Measurements from ENCODE around the gene CCNG1. TPM values are rescaled to one million over a fixed set of nuclear protein-coding genes. Genes with fewer than 3 reads are reported as not detected.

The CCNG1 gene
- total and polyA plus RNA-seq, 7 donors, result 74.0 to 145 (median 115) TPM

DNA sequence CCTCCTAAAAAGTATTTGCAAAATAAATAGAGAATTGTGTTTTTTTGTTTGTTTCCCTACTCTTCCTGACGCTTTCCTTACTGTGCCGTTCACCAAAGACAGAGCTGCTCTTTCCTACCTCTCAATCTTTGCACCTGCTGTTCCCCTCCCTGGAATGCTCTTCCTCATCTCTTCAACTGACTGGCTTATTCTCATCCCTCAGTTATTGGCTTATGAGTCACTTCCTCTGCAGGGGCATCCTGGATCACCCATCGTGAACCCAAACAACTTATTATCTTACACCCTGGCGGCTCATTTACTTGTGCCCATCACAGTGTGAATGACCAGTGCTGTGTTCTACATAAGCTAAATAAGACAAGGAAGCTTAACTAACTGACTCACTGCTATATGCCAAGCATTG is 36.1 kb upstream of the CCNG1 start:
- DNase-seq (no peak), ATAC-seq (no peak)
- Histone ChIP-seq H3K36me3 (ENCODE audit: insufficient read depth in 1 of 2, low read depth in 1 of 2) (no peaks in the 10 kb centered on the region), H3K27me3 (ENCODE audit: insufficient read depth in 3 of 3, low read length in 2 of 3) (no peaks in the 10 kb centered on the region), H3K4me3 (no peak overlapping the region), H3K9me3 (no peaks in the 10 kb centered on the region), H3K27ac (no peak overlapping the region), H3K4me1 (no peaks in the 10 kb centered on the region)
- 61 to 66% (median 64%) methylated on average over 4 of the region's 4 CpGs for WGBS, 3 donors
- intact Hi-C loops (cut with DNase I), result no loop called here
- no peak for TF ChIP-seq CTCF (IDR thresholded peaks at IDR 0.05)

- DNase-seq, result no peak
These were observed 35.4 kb upstream of the CCNG1 start for GRCh38 chr5:163402007-163402406.

GRCh38 chr5:163404364-163405173 is 32.8 kb upstream of the CCNG1 start:
- DNase-seq (no peak), ATAC-seq (no peak)
- H3K27ac ChIP-seq, result no peak overlapping the region
- H3K4me3 ChIP-seq, result no peak overlapping the region
- no peaks in the 10 kb centered on the region for H3K4me1 ChIP-seq
- TF ChIP-seq CTCF (IDR thresholded peaks at IDR 0.05), result no peak
- no peaks in the 10 kb centered on the region for H3K36me3 ChIP-seq (ENCODE audit: insufficient read depth in 1 of 2, low read depth in 1 of 2)
- 63 to 74% (median 69%) methylated on average over 10 of the region's 10 CpGs for WGBS, 3 donors
- no peaks in the 10 kb centered on the region for H3K27me3 ChIP-seq (ENCODE audit: insufficient read depth in 3 of 3, low read length in 2 of 3)
- intact Hi-C loops (cut with DNase I), result no loop called here
- H3K9me3 ChIP-seq, result no peaks in the 10 kb centered on the region

More at GRCh38 chr5:163402007-163402406, 35.4 kb upstream of the CCNG1 start:
- Histone ChIP-seq H3K9me3 (no peaks in the 10 kb centered on the region), H3K4me1 (no peaks in the 10 kb centered on the region), H3K27me3 (ENCODE audit: insufficient read depth in 3 of 3, low read length in 2 of 3) (no peaks in the 10 kb centered on the region), H3K36me3 (ENCODE audit: insufficient read depth in 1 of 2, low read depth in 1 of 2) (no peaks in the 10 kb centered on the region), H3K27ac (no peak overlapping the region), H3K4me3 (no peak overlapping the region)
- WGBS, 3 donors, result 71 to 74% (median 74%) methylated on average over 2 of the region's 2 CpGs
- ATAC-seq, result no peak
- intact Hi-C loops (cut with DNase I), result no loop called here
- TF ChIP-seq CTCF (IDR thresholded peaks at IDR 0.05), result no peak

DNA sequence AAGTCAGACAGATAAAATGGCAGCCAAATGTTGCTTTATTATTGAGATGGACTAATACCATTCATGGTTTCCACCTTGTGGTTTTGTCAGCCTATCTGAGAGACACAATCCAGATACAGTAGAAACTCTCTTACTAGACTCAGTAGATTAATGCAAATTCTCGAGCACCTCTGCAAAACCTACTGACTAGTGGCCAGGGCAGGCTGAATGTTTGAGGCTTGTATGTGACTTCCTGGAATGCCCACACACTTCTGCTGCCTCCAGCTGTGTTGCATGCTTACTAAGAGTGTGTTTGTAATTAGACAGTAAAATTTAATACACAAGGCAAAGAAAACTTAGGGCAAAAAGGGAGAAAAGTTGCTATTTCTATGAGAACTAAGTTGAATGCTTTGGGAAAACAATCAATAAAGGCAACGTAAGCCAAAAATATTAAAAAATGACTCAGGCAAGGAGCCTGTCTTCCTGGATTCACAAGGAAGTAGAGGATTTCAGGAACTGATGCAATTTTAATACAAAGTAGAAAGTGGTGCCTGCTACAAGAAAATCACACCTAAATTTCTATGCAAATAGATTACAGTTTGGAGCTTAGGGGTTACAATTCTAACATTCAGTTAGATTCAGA is 30.2 kb upstream of the CCNG1 start:
- Histone ChIP-seq H3K27ac (no peak overlapping the region), H3K9me3 (no peaks in the 10 kb centered on the region), H3K27me3 (ENCODE audit: insufficient read depth in 3 of 3, low read length in 2 of 3) (no peaks in the 10 kb centered on the region), H3K4me1 (no peaks in the 10 kb centered on the region), H3K4me3 (no peak overlapping the region), H3K36me3 (ENCODE audit: insufficient read depth in 1 of 2, low read depth in 1 of 2) (no peaks in the 10 kb centered on the region)
- DNase-seq, result no peak
- no peak for TF ChIP-seq CTCF (IDR thresholded peaks at IDR 0.05)
- intact Hi-C loops (cut with DNase I), result no loop called here
- 44 to 50% (median 48%) methylated on average over 2 of the region's 2 CpGs for WGBS, 3 donors
- no peak for ATAC-seq

Measured in psoas muscle (tissue), 8 donors.